ENCODE data around the gene NIPA2.

DNA sequence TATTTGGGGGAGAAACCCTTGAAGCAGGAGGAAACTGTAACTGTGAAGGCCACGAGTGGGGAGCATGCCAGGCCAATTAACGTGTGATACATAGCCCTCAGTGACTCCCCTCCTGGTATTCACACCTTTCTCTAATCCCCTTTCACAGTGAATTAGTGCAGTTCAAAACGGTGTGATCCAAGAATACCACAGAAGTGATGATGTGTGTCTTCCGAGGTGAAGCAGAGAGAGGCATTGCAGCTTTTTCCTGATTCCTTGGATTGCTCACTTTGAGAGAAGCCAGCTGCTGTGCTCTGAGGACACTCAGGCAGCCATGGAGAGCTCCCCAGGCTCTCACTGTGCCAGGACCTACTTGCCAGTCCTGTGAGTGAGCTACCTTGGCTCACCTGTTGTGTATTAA, 17.3 kb downstream of the NIPA2 start:
- TF ChIP-seq, protein P1, sequence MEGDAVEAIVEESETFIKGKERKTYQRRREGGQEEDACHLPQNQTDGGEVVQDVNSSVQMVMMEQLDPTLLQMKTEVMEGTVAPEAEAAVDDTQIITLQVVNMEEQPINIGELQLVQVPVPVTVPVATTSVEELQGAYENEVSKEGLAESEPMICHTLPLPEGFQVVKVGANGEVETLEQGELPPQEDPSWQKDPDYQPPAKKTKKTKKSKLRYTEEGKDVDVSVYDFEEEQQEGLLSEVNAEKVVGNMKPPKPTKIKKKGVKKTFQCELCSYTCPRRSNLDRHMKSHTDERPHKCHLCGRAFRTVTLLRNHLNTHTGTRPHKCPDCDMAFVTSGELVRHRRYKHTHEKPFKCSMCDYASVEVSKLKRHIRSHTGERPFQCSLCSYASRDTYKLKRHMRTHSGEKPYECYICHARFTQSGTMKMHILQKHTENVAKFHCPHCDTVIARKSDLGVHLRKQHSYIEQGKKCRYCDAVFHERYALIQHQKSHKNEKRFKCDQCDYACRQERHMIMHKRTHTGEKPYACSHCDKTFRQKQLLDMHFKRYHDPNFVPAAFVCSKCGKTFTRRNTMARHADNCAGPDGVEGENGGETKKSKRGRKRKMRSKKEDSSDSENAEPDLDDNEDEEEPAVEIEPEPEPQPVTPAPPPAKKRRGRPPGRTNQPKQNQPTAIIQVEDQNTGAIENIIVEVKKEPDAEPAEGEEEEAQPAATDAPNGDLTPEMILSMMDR (conservative IDR thresholded peaks at IDR 0.05; ENCODE audit: low read depth, low read length): no peak
- TF ChIP-seq EZH2 (IDR thresholded peaks at IDR 0.05; ENCODE audit: borderline replicate concordance, low read depth, low read length, poor library complexity, severe bottlenecking): no peak
